ENCODE results near the gene CYP4F2.
A peak's percentile ranks its signal among the peaks of the same experiment; 100 is the strongest.
"Not testable (repeated sequence)": the region's sequence is repeated elsewhere in the genome, so short reads cannot be mapped to it uniquely, and the experiment has no call there.

Gene CYP4F2

DNA sequence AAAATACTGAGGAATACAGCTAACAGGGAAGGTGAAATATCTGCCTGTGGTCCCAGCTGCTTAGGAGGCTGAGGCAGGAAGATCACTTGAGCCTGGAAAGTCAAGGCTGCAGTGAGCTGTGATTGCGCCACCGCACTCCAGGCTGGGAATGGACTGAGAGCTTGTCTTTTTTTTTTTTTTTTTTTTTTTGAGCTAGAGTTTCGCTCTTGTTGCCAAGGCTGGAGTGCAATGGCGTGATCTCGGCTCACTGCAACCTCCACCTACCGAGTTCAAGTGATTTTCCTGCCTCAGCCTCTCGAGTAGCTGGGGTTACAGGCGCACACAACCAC lies 54.0 kb downstream of the CYP4F2 start:
- not testable (repeated sequence) for DNase-seq (ENCODE audit: low spot score)

DNA sequence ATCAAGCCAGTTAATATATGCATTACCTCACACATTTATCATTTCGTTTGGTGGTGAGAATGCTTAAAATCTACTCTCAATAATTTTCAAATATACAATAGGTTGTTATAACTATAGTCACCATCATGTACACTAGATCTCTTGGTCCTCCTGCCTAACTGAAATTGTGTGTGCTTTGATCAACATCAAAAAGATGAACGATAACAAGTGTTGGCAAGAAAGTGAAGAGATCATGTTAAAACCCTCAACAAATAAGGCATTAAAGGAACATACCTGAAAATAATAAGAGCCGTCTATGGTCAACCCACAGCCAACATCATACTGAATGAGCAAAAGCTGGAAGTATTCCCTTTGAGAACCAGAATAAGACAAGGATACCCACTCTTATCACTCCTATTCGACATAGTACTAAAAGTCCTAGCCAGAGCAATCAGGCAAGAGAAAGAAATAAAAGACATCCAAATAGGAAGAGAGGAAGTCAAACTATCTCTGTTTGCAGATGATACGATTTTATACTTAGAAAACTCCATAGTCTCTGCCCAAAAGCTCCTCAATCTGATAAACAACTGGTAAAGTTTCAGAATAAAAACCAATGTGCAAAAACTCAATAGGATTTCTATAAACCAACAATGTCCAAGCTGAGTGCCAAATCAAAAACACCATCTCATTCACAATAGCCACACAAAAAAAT lies 54.5 kb downstream of the CYP4F2 start:
- no peak for DNase-seq (ENCODE audit: low spot score)

- DNase-seq (ENCODE audit: low spot score), result no peak
These were observed 55.9 kb downstream of the CYP4F2 start for GRCh38 chr19:15841875-15842569.

DNA sequence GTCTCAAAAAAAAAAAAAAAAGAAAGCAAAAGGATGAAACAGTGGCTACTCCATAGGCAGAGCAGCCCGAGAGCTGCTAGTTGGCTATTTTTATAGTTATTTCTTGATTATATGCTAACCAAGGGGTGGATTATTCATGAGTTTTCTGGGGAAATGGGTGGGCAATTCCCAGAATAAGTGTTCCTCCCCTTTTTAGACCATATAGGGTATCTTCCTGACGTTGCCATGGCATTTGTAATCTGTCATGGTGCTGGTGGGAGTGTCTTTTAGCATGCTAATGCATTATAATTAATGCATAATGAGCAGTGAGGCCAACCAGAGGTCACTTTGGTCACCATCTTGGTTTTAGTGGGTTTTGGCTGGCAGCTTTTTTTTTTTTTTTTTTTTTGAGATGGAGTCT lies 57.0 kb downstream of the CYP4F2 start:
- DNase-seq (ENCODE audit: low spot score), result no peak

- DNase-seq (ENCODE audit: low spot score), result not testable (repeated sequence)
These were observed 58.0 kb downstream of the CYP4F2 start for GRCh38 chr19:15839888-15840287.

GRCh38 chr19:15838351-15838750 lies 59.5 kb downstream of the CYP4F2 start:
- DNase-seq (ENCODE audit: low spot score), result no peak

- DNase-seq (ENCODE audit: low spot score), result peak; percentile 96
These were observed 60.6 kb downstream of the CYP4F2 start for GRCh38 chr19:15837221-15837731.

DNA sequence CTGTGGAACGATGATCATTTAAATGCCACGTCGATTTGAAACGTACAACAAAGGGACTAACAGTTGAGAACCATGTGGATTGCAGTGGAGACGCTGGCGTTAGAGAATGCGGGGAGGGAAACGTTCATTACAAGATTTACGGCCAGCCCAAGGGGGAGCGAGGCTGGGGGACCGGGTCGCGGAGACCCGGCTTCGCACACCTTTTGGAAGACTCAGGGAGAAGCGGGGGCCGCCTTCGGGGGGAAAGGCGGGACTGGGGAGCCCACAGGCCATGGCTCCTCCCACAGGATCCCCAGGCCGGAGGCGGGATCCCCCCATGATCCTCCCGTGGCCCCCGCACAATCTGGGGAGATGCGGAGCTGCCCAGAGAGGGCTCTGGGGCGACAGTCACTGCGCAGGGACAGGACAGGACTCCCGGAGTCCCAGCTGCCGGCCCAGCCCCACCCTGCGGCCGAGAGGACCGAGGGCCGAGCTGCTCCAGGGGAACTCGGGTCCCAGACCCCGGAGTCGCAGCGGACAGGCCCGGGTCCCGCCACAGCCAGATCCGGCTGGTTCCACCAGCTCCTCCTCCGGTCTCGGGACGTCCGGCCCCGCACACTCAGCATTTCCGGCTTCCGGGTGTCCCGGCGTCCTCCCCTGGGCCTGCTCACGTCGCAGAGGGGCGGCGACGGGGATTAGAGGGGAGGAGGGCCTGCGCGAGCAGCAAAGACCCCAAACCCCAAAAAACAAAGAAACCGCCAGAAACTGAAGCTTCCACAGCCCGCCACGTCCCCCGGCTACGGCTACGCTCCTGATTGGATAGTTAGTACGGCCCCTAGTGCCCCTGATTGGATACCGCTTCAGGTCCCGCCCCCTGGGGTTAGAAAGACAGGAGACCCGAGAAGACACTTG lies 61.3 kb downstream of the CYP4F2 start:
- peak; percentile 95 for DNase-seq (ENCODE audit: low spot score)

- peak; percentile 97 for DNase-seq (ENCODE audit: low spot score)
These were observed 62.1 kb downstream of the CYP4F2 start for GRCh38 chr19:15835565-15836329.

DNA sequence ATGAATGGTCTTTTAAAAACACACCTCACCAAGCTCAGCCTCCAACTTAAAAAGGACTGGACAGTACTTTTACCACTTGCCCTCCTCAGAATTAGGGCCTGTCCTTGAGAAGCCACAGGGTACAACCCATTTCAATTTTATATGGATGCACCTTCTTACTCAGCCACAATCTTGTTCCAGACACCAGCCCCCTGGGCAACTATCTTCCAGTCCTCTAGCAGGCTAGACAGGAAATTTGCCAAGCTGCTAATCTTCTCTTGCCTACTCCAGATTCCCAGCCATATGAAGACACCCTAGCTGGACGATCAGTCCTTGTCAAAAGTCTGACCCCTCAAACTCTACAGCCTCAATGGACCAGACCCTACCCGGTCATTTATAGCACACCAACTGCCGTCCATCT lies 63.6 kb downstream of the CYP4F2 start:
- DNase-seq (ENCODE audit: low spot score), result not testable (repeated sequence)

DNA sequence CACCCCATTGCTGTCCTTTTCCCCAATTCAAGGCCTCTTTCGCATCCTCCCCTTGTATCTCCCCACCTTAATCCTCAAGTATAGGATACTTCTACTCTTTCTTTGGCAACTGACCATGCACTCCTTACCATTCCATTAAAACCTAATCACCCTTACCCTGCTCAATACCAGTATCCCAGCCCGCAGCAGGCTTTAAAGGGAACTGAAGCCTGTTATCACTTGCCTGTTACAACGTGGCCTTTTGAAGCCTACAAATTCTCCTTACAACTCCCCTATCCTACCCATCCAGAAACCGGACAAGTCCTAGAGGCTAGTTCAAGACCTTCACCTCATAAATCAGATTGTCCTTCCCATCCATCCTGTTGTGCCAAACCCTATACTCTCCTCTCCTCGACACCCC lies 66.2 kb downstream of the CYP4F2 start:
- no peak for DNase-seq (ENCODE audit: low spot score)

DNA sequence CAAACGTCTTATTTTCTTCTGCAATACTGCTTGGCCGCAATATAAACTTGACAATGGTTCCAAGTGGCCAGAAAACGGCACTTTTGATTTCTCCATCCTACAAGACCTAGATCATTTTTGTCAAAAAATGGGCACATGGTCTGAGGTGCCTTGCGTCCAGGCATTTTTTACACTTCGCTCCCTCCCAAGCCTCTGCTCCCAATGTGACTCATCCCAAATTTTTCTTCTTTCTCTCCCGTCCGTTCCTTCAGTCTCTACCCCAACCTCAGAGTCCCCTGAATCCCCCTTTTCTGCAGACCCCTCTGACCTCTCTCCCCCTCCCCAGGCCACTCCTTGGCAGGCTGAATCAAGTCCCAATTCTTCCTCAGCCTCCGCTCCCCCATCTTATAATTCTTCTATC lies 68.1 kb downstream of the CYP4F2 start:
- no peak for DNase-seq (ENCODE audit: low spot score)

DNA sequence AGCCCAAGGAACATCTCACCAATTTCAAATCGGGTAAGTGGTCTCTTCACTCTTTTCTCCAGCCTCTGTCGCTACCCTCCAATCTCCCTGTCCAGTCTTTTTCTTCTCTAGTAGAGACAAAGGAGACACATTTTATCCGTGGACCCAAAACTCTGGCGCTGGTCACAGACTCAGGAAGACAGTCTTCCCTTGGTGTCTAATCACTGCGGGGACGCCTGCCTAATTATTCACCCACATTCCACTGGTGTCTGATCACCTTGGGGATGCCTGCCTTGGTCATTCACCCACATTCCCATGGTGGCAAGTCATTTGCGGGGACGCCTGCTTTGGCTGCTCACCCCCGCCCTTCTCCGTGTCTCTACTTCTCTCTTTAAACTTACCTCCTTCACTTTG lies 68.6 kb downstream of the CYP4F2 start:
- peak; percentile 95 for DNase-seq (ENCODE audit: low spot score)

DNA sequence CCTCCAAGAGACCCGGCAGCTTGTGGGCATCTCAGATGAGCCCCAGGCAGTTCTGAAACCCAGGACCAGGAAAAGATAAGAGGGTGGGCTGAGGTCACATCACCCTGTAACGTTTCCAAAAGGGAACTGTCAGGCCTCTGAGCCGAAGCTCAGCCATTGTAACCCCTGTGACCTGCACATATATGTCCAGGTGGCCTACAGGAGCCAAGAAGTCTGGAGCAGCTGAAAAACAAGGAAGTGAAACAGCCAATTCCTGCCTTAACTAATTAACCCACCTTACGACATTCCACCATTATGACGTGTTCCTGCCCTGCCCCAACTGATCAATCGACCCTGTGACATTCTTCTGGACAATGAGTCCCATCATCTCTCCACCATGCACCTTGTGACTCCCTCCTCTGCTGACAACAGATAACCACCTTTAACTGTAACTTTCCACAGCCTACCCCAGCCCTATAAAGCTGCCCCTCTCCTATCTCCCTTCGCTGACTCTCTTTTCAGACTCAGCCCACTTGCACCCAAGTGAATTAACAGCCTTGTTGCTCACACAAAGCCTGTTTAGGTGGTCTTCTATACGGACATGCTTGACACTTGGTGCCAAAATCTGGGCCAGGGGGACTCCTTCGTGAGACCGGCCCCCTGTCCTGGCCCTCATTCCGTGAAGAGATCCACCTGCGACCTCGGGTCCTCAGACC lies 69.1 kb downstream of the CYP4F2 start:
- peak; percentile 96 for DNase-seq (ENCODE audit: low spot score)

- DNase-seq (ENCODE audit: low spot score), result no peak
These were observed 69.7 kb downstream of the CYP4F2 start for GRCh38 chr19:15828121-15828610.

Data from kidney tubule cell (primary cell).